NCI-H526 (cell line): ENCODE results near the gene MZT2B.
"Not testable (repeated sequence)": the region's sequence is repeated elsewhere in the genome, so short reads cannot be mapped to it uniquely, and the experiment has no call there.

Experiments
- DNase-seq, 2 experiments: peaks; one replicate each; lab custom pipeline; 2025; lab: John Stamatoyannopoulos, UW

The MZT2B gene

GRCh38 chr2:130181880-130182682 is at the start of gene MZT2B:
Gene MZT2B (plus strand): TSS chr2:130182262. CDS start chr2:130182283, 21 bp downstream.
- peak; percentile 80 to 92 for DNase-seq

- no peak for DNase-seq
These were observed 46.1 kb upstream of the MZT2B start for GRCh38 chr2:130135692-130136541.

GRCh38 chr2:130136546-130136945 is 45.5 kb upstream of the MZT2B start:
- not testable (repeated sequence) for DNase-seq

GRCh38 chr2:130137118-130137517 is 44.9 kb upstream of the MZT2B start:
- not testable (repeated sequence) for DNase-seq

- not testable (repeated sequence) for DNase-seq
These were observed 43.7 kb upstream of the MZT2B start for GRCh38 chr2:130138326-130138725.

GRCh38 chr2:130138841-130139251 is 43.2 kb upstream of the MZT2B start:
- not testable (repeated sequence) for DNase-seq

GRCh38 chr2:130139331-130140280 is 42.5 kb upstream of the MZT2B start:
- not testable (repeated sequence) for DNase-seq

- not testable (repeated sequence) for DNase-seq
These were observed 41.5 kb upstream of the MZT2B start for GRCh38 chr2:130140516-130140915.

- DNase-seq: not testable (repeated sequence)
These were observed 41.1 kb upstream of the MZT2B start for GRCh38 chr2:130141002-130141401.

- DNase-seq: not testable (repeated sequence)
These were observed 40.3 kb upstream of the MZT2B start for GRCh38 chr2:130141645-130142370.

- DNase-seq: not testable (repeated sequence)
These were observed 39.4 kb upstream of the MZT2B start for GRCh38 chr2:130142396-130143265.

- not testable (repeated sequence) for DNase-seq
These were observed 38.6 kb upstream of the MZT2B start for GRCh38 chr2:130143266-130144039.

GRCh38 chr2:130145006-130145414 is 37.1 kb upstream of the MZT2B start, which contains the start of gene CCDC74B:
Gene CCDC74B (minus strand): TSS chr2:130145112. CDS start chr2:130144996, 116 bp downstream.
- DNase-seq: peak; percentile 46 to 85

- not testable (repeated sequence) for DNase-seq
These were observed 33.5 kb upstream of the MZT2B start for GRCh38 chr2:130148515-130148914.

- no peak for DNase-seq
These were observed 31.6 kb upstream of the MZT2B start for GRCh38 chr2:130150181-130151144.

GRCh38 chr2:130151145-130151512 is 30.9 kb upstream of the MZT2B start:
- not testable (repeated sequence) for DNase-seq

GRCh38 chr2:130152136-130152815 is 29.8 kb upstream of the MZT2B start:
- not testable (repeated sequence) for DNase-seq
